ENCODE results near the gene SNIP1.
"Not testable (repeated sequence)": the region's sequence is repeated elsewhere in the genome, so short reads cannot be mapped to it uniquely, and the experiment has no call there.

SNIP1 gene, protein sequence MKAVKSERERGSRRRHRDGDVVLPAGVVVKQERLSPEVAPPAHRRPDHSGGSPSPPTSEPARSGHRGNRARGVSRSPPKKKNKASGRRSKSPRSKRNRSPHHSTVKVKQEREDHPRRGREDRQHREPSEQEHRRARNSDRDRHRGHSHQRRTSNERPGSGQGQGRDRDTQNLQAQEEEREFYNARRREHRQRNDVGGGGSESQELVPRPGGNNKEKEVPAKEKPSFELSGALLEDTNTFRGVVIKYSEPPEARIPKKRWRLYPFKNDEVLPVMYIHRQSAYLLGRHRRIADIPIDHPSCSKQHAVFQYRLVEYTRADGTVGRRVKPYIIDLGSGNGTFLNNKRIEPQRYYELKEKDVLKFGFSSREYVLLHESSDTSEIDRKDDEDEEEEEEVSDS

DNA sequence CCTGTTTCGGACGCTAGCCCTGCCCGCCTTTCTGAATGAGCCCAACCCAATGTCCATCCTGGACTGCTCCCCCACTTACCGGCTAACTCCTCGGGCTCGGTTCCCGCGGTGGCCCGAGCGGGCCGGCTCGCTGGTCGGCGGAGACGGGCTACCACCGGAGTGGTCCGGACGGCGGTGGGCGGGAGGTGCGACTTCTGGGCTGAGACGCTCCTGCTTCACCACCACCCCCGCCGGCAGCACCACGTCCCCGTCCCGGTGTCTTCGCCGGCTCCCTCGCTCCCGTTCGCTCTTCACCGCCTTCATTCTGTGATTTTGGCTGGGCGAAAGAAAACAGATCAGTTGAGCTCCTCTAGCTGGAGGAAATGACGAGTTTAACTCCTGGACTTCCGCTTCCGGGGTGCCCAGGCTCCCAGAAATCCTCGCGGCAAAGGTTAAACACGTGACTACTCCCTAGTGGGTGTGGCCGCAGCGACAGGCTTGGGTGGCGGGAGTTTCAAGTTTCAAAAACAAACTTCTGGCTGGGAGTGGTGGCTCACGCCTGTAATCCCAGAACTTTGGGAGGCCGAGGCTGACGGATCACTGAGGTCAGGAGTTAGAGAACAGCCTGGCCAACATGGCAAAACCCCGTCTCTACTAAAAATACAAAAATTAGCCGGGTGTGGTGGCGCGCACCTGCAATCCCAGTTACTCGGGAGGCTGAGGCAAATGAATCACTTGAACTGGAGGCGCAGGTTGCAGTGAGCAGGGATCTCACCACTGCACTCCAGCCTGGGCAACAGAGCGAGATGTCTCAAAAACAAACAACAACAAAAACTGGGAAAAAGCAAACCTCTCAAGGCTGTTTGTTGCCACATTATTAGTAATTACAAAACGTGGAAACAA lies at the start of gene SNIP1:
Gene SNIP1 (minus strand): TSS at position 367 of the 882 bp plus-strand sequence. CDS start 64 bp downstream, at position 303.
- peak; percentile 96 for DNase-seq (ENCODE audit: low spot score)

DNA sequence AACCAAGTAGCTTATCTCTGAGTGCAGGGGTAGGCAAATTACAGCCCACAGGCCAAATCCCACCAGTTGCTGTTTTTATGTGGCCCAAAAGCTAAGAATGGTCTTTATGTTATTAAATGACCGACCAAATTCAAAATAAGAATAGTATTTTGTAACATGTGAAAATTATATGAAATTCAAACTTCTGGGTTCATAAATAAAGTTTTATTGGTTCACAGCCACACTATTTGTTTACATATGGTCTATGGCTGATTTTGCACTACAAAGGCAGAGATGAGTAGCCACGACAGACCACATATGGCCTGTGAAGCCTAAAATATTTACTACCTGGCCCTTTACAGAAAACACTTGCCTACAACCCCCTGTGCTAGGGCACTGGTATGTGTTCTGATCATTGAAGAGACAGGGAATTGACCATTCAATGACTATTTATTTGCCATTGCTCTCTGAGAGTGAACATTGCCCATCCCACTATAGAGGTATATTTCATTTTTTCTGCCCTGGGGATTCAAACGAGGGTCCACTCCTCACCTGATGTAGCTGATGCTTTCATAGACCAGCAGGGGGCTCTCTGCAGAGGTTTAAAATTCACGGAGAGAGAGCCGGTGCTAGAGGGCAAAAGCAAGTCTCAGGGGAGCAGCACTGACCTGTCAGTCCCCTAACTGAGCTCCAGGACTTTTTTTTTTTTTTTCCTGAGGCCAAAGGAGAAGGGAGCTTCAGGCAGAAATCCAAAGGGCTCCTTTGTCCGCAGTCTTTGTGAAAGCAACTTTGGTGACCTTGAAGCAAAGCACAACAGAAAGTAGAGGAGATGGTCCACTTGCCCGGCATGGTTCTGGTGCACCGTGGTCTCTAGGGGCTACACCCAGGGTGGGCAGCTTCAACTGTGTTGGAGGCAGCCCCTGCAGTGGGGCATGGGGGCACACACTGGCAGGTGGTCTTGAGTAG lies 48.9 kb upstream of the SNIP1 start:
- DNase-seq (ENCODE audit: low spot score), result peak; percentile 56

DNA sequence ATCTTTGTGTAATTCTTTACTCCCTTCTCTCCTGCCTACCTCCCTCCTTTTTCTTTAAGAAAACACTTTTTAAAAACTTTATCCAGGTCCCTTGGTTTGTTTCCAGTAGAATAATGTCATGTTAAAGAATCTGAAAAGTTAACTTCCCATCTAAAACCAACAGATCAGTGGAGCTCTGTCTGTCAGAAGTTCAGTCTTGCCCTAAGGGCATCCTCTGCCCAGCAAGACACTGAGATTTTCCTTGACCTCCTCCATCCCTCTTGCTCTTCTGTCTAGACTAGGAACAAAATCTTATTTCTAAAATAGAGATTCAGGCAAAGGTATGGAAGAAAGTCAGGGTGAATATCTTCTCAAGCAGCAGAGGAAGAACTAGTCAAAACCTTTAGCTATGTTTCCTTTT lies 47.3 kb upstream of the SNIP1 start:
- no peak for DNase-seq (ENCODE audit: low spot score)

GRCh38 chr1:37599940-37600339 lies 45.8 kb upstream of the SNIP1 start:
- DNase-seq (ENCODE audit: low spot score), result no peak

DNA sequence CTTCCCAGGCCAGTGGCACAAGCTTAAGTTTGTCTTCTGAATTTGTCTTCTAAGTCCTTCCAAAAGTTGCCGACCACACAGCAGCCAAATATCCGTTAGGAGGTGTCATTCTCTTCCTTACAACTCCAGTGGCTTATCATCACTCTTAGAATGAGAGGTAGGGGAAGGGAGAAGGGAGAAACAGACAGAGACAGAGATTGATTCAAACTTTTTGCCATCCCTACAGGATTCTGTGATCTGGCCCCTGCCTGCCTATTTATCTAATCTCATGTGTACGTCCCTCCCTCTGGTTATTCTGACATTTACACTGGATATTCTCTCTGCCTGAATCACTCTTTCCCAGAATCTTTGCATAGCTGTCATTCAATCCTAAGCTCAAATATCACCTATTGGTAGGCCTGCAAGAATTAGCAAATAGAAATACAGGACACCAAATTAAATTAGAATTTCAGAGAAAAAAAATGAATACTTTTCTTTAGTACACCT lies 42.1 kb upstream of the SNIP1 start:
- DNase-seq (ENCODE audit: low spot score), result no peak

DNA sequence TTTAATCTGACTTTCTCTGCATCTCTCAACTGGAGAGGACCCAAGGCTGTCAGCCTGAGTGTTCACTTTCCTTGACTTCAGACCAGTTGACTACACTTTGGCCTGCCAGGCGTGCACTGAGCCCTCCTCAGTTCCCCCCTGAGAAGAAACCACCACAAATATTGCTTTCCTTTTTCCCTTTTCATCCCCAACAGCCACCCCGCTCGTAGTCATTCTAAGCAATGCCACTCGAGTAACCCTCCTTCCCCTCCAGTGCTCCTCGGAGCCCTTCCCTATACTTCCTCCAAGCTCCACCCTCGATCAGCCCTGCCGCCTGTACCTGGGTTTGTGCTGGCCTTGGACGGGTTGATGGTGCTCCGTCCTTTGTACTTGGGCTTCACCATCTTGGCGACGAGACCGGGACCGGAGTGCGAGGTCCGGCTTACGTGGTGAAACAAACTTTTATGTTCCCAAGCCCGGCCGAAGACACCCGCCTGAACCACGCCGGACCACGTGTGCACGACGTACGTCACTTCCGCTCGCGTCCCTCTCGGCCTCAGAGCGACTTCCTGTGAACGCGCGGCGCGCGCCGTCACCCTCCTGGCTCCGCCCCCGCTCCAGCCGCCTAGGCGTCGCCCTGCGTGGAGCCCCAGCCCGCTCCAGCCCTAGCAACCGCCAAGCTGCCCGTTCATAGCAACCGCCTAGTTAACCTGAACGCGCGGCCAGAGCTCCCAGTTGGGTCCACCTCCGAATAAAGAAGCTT lies 41.5 kb upstream of the SNIP1 start, which contains the start of gene GNL2:
Gene GNL2 (minus strand): TSS at position 498 of the 742 bp plus-strand sequence. CDS start 115 bp downstream, at position 383.
- peak; percentile 97 for DNase-seq (ENCODE audit: low spot score)

DNA sequence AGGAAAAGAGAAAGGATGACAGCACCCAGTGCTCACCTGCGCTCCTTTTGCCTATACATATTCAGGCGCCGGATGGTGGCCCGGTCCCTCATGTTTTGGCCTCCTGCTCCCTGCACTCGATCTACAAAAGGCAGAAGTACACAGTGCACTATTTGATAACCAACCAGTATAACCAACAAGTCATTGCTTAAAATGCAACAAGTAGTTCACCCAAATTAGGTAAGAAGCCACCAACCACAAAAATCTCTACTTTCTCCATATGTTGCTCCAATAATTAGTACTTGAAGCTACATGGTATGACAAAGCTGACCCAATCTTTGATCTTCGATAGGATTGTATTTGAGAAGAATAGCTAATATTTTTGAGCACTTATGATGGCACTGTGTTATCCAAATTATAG lies 39.6 kb upstream of the SNIP1 start:
- no peak for DNase-seq (ENCODE audit: low spot score)

GRCh38 chr1:37588939-37589338 lies 34.8 kb upstream of the SNIP1 start:
- DNase-seq (ENCODE audit: low spot score), result no peak

DNA sequence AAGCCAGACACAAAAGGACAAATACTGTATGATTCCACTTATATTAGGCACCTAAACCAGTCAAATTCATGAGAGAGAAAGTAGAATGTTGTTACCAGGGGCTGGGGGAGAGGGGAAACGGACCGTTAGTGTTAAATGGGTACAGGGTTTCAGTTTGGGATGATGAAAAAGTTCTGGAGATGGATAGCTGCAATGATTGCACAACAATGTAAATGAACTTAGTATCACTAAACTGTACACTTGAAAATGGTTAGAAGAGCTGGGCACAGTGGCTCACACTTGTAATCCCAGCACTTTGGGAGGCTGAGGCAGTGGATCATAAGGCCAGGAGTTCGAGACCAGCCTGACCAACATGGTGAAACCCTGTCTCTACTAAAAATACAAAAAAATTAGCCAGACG lies 30.5 kb upstream of the SNIP1 start:
- not testable (repeated sequence) for DNase-seq (ENCODE audit: low spot score)

DNA sequence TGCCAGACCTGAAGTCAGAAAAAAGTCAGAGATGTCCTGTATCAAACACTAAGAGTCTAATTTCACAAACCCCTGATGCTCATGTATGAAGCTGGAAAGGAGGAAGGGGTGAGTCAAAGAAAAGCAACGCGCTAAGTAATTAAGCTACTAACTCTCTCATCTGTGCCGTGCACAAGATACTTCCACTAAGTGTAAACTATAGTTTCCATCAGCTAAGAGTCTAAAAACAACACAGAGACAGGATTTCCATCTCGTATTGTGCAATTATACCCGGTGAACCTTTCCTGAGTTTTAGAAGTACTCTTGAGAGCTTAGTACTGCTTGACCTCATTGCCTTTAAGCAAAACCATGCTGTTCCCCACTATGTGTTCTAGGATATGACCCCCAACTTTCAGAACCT lies 21.6 kb upstream of the SNIP1 start:
- no peak for DNase-seq (ENCODE audit: low spot score)

DNA sequence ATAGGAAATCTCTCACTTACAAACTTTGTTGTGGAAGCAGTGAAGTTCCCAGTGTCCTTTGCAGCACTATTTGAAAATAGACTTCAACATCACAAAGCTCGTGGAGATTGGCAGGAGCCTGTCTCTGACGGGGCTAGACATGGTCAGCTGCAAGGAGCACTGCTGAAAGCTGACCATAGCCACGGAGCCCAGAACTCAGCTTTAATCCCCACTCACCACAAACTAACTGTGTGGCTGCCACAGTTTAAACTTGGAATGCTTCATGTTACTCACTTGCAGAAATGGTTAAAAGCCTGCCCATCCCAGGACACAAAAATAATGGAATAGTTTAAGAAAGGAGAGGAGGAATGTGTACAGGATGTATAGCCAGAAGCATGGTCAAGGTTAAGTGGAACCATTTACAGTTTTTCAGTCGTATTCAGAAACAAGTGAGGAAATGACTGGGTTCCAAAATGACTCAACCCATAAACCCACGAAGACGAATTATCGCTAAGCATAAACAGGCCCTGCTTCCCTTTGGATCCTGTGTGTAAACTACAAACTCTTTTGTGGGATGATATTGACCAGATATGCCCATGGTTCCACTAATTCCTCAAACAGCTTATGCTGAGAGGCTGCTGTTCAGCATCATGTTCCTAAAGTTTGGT lies 20.9 kb upstream of the SNIP1 start:
- DNase-seq (ENCODE audit: low spot score), result no peak

- DNase-seq (ENCODE audit: low spot score), result no peak
Observed at GRCh38 chr1:37570528-37571334, 16.6 kb upstream of the SNIP1 start.

DNA sequence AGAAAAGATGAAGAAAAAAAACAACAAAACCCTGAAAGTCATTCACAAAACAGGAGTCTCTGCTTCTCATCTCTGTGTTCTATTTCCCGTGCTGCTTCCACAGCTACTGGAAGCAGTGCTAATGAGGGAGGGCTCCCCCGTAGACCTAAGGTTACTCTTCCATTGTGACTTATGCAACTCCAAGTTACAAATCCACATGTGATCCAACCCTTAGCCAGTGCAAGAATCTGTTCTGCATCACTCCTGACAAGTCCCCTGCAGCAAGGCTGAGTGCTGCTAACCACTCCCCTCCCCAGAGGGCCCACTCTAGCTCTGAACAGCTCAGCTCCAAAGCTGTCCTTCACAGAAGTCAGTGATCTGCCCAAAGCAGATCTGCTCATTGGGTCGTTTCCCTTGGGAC lies 12.9 kb upstream of the SNIP1 start:
- DNase-seq (ENCODE audit: low spot score), result no peak

DNA sequence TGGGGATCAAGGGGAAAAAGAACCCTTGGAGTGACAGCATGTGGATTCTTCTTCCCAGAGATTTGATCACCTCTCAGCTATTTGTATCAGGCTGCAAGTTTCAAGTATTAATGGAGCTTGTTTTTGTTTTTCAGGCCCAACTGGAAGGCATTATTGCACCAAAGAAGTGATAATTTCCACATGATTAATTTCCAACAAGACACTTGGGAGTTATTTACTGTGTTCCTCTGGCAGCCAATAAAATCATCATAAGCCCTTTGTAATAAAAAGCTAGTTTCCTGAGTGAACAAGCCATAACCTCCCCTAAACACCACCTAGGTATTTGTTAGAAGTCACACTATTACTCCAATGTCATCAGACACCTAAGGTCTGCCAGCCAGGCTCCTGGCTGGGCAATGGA lies 10.8 kb upstream of the SNIP1 start:
- no peak for DNase-seq (ENCODE audit: low spot score)

GRCh38 chr1:37562984-37563383 lies 8.9 kb upstream of the SNIP1 start:
- peak; percentile 8 for DNase-seq (ENCODE audit: low spot score)

GRCh38 chr1:37561133-37562132 lies 7.3 kb upstream of the SNIP1 start:
- DNase-seq (ENCODE audit: low spot score), result peak; percentile 53

GRCh38 chr1:37560401-37561132 lies 6.5 kb upstream of the SNIP1 start:
- no peak for DNase-seq (ENCODE audit: low spot score)

All from hematopoietic multipotent progenitor cell treated with erythropoietin and hydrocortisone succinate and interleukin-3 and kit ligand, for 15 days (in vitro differentiated cells).